GM19455 (cell line): Measurements from ENCODE around the gene FAM163B.

ENCODE experiments used
- ATAC-seq: cut with Tn5 transposase; IDR thresholded peaks from one replicate; pipeline ENCODE4 v1.9.1; 2021; ENCODE audit not compliant: unreplicated experiment

The FAM163B gene

DNA sequence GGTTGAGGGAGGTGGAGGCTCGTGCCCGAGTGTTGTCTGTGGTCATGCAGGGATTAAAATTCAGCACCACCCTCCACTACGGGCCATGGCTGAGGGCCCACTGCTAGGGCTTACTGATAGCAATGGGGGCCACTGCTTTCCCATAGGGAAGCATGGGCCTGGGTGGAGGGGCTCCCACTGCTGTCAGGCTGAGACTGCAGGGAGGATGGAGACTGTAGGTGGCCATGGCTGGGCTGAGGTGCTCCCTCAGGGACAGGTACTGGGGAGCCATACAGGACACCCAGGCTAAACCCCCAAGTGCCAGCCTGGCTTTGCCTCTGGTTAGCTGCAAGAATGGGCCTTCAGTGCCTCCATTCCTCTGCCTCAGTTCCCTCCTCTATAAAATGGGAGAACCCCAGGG is 26.1 kb downstream of the FAM163B start:
- ATAC-seq, result no peak

DNA sequence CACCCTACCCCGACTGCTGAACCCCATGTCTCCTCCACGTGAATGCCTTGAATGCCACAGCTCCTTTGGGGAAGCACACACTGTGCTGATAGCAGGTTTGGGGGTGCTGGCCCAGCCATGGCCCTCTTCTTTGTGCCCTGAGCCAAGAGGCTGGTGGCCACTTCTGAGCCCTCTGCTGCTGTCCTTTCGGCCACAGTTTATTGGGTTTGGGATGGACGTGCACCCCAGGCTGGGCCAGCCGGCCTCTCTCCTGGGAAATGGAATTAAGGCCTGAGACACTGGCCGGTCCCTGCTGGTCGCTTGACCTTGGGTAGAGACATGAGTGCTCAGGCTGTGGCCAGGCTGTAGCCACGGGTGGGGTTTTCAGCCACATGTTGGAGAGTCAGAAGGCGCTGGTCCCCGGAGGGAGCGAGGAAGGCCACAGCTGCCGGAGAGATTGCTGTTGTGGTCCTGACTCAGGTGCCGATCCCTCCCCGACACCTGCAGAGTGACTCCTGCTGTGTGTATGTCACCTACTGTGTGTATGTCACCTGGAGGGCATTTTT is 26.6 kb downstream of the FAM163B start:
- no peak for ATAC-seq

DNA sequence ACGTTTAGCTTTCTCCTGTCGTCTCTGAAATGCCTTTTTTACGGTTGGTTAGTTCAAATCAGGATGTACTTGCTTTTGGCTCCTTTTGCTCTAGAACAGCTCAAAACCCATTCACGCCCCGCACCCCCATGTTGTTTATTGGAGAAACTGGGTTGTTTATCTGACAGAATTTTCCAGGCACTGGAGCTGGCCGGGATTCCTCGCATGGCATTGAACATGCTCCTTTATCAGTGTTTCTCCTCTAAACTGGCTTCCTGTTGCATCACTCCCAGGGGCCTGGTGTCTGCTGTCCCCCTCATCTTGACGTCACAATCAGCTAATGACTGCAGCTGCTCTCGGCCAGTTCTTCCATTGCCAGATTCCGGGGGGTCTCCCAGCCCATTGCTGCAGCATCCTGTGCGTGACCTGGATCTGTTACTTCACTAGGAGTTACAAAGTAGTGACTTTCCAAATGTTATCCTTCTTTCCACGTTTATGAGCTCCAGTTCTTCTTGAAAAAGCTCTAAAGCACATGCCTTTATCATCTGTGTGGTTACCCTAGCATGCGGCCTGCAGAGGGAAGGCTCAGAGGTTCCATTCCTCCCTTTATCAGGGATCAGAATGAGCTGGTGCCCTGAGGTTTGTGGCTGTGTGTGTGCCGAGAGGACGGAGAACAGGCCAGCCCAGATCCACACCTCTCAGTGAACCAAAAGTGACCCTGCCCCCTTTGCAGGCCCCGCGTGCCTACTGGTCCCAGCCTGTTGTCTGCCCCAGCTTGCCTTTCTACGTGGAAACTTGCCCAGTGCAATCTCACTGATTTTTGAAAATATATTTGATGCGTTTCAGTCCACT is 27.5 kb downstream of the FAM163B start:
- ATAC-seq, result no peak

DNA sequence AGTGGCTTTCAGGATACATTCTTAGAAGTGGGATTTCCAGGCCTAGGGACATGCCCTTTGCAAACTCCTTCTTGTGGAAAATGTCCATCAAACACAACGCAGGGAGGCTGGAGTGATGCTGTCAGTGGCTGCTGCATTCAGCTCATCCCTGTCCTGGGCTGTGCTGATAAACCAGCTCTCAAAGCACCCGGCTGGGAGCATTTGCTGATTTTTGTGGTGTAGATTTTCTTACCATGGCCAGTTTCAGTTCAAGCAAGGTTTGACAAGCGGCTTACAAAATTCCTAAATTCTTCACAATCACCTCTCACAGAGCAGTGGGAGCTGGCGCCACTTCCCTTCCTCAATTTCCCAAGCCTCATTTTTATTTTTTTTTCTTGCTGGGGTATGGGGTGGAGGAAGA is 28.2 kb downstream of the FAM163B start:
- ATAC-seq, result no peak

DNA sequence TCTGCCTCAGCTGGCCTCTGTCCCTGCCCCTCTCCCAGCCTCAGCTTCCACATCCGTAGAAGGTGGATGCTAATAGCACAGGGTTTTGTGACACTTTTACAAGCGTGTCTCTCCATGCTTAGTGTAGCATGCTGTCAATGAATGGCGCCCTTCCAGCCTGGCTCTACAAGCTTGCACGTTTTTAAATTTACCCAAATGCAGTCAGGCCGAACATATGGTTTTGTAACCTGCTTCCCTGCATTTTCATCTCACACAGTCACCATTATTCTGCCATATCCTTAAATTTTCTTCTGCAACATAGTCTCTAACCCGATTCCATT is 28.8 kb downstream of the FAM163B start:
- ATAC-seq, result no peak

DNA sequence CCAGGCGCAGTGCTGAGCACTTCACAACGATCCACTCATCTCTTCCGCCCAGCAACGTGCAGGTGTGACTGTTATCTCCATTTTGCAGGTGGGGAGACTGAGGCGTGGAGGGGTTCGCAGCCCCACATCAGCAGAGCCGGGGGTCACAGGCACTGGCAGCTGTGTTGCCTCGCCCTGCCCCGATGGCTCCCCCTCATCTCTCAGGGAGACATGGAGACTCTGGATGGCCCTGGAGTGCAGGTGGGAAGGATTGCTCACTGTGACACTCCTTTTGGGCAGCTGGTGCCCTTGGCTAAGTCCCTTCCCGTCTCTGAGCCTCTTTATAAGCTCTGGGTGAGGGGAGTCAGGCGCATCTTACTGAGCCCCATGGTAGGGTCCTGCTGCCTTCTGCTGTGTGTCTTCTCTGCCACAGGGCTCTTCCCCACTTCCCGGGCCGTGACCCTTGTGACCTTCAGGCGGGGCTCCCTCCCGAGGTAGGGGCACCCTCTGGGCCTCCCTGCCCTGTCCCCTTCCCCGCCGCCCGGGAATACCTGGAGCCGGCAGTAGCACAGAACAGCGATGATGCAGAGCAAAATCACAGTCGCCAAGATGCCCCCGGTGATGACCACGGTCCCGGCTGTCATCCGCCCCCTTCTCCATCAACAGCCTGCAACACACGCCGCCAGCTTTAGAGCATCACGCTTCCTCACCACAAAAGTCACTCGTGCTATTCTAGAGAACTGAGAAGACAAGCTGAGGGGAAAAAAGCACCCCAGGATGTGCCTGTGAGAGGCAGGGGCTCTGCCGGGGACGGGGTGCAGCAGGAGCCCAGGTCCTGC is 29.4 kb downstream of the FAM163B start:
- ATAC-seq, result no peak

DNA sequence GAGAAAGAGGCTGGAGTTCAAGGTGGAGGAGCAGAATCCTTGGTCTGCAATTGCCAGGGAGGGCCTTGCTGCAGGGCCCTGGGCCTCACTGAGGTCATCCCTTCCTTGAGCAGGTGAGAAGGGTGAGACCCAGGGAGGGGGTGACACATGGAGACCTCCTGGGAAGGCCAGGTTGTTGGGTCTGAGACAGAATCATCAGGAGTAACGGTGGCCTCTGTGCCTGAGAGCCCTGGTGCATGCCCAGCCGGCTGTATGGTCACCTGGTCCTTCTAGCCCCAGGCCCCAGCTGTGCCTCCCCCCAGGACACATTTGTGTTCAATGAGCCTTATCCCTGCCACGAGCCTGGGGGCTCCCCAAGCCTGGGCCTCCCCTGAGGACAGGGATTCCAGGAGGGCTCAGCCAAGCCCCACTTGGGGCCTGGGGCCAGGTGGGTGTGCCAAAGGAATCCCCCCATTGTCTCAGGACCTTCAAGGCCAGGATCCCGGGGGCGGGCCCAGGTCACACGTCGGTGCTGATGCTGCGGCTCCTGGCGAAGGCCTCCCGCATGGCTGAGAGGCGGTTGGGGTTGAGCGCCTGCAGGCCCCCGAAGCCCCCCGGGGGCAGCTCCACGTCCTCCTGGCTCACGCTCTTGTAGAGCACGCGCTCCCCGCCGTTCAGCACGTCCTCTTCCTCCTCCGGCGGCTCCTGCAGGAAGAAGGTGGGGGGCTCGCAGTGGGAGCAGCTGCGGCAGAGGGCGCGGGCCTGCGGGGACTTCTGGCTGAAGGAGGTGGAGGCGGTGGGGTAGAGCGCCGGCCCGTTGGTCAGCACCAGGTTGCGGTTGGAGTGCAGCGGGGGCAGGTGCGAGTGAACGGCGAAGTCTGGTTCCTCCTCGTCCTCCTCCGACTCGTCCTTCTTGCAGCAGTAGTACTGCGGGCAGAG is 30.4 kb downstream of the FAM163B start:
- ATAC-seq, result no peak

DNA sequence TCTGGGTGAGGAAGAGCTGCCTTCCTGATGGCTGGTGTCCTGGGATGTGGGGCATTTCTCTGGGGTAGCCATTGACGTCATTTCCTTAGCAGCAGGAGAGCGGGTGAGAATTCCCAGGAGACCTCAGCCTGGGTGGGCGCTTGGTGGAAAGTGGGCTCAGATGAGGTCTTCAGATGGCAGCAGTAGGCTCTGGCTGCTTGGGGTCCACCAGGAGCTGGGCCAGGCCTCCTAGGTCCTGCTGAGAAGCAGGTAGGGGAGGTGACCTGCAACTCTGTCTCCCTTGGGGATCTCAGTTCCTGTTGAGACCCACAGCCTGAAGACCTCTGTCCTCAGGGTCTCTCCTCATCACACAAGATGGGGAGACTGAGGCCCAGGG is 31.5 kb downstream of the FAM163B start:
- ATAC-seq, result no peak

DNA sequence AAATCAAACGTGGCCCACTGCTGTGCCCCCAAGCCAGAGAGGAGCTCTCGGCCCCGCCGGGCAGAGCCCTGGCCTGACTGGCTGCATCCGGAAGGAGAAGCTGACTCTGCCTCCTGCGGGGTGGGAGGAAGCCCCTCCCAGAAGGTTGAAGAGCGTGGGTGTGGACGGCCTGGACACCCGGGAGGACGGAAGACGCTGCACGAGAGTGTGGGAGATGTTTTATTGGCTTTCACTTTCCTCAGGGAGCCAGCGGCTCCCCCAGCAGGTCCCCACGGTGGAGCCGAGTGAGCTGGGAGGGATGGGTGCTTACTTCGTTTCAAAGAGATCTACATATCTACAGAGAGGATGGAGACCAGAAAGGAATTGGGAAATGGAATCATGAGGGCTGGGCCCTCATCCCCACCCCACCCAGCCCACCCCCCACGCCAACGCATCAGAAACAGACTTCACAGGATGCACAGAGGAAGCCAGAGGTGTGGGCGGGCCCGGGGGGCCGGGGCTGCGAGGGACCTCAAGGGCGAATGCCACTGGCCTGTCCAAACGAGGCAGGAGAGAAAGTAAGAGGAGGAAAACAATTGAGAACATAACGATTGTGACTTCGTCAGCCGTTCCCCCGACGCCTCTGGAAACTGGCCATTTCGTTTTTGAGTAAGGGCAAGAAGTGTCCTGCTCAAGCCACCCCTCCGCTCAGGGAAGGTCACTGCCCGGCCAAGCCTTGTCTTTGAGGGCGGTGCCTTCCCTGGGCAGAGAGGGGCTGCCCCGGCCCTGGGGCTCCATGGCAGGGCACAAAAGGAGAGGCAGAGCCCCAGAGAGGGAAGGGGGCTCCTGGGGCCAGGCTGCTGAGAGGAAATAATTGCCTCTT is 32.1 kb downstream of the FAM163B start:
- ATAC-seq, result no peak

DNA sequence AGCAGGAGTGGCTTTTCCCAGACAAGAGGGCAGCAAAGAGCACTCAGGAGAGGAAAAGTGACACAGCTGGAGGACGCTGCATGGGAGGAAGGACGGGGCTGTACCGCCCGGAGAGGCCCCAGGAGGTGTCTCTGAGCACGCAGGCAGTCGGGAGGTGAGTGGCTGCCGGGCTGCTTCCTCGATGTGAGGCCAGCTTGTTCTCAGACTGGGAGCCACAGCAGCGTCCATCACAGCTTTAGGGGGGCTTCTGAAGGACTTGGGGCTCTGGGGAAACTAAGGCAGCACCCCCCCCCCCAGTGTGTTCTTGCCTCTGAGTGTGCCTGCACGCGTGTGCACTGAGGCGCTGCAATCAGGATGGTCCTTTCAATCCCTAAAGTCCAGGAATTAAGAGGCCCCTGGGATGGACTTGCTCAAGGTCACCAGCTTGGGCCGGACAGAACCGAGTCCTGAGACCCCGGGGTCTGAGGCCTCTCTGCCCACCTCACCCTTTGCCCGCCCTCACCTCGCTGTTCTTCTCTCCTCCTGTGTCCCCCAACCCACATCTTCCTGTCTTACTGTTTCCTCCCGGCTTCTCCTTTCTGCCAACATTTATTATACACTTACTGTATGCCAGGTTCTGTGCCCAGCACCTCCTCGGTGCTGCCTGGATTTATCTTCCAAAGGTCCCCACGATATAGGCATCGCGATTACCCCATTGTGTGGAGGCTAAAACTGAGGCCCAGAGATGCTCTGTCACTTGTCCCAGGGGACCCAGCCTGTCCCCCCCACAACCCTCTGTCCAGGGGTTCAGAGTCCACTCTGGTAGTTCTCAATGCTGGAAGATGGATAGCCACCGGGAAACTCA is 32.9 kb downstream of the FAM163B start:
- ATAC-seq, result no peak

DNA sequence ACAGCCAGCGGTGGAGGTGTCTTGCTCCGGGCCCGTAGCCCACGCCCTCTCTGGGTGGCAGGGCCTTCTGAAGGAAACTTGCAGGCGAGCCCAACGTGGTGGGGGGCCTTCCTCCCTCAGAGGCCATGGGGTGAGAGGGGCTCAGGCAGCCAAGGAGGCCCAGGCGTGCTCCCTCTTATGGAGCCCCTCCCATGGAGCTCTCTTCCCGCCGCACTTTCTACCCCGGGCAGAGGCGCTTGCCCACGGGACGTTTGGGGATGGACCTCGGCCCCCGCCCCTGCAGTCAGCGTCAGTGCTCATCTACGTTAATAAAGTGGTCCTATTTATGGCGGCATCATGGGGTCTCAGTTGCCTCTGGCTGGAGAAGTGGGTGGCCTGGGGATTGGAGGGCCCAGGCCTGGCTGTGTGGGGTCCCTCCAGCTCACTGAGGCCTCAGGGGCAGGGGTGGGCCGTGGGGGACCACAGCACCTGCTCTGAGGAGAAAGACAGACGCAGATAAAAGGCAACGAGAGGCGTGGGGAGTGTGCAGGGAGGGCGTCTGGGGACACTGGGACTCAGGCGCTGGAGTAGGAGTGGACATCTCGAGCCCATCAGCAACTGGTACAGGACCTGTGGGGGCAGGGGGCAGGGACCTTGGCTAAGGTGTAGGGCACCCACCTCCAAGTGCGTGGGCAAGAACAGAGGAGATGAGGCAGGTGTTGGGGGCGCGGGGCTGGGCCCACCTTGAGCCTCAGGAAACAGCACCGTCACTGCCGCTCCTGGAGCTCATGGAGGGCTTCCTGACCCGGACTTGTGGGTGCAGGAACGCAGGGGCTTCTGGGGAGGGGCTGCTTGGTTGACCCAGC is 33.8 kb downstream of the FAM163B start:
- no peak for ATAC-seq

DNA sequence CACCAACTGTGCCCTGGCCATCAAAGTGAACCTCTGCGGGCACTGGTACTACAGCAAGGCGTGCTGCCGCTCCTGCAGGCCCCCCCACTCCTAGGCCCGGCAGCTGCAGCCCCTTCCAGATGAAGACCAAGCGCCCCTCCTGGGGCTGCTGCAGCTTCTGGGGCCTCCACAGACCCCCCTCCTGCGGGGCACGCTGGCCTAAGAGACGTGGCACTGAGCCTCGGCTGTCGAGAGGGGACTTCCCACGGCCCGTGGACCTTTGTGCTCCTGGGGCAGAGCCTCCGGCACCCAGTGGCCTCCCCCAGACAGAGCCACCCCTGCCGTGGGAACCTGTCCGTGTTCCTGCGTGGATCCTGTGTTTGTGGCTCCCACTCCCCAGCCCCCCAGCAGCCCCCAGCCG is 34.4 kb downstream of the FAM163B start:
- ATAC-seq, result no peak

DNA sequence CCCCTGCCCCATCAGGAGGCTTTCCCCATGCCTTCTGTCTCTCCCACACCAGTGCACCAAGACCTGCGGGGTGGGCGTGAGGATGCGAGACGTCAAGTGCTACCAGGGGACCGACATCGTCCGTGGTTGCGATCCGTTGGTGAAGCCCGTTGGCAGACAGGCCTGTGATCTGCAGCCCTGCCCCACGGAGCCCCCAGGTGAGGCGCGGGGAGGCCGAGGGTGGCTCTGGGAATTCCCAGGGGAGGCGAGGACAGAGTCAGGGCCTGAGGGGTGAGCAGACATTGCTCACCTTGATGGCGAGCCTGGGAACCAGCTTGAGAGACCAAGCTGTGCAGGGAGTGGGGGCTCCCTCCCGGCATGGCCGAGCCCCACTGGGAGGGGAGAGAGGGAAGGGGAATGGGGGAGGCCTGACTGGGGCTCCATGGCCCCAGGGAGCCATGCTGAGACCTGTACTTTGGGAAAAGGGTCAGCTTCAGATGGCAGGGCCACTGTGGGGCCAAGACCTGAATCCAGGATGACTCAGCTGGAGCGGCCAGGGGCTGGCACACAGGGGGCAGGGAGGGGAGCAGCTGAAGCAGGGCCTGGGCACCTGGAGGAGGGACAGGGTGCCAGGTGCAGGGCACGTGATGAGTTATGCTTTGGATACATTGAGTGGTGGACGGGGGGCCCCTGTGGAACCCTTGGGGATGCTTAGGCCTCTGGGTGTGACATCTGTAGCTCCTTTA is 35.2 kb downstream of the FAM163B start:
- no peak for ATAC-seq

DNA sequence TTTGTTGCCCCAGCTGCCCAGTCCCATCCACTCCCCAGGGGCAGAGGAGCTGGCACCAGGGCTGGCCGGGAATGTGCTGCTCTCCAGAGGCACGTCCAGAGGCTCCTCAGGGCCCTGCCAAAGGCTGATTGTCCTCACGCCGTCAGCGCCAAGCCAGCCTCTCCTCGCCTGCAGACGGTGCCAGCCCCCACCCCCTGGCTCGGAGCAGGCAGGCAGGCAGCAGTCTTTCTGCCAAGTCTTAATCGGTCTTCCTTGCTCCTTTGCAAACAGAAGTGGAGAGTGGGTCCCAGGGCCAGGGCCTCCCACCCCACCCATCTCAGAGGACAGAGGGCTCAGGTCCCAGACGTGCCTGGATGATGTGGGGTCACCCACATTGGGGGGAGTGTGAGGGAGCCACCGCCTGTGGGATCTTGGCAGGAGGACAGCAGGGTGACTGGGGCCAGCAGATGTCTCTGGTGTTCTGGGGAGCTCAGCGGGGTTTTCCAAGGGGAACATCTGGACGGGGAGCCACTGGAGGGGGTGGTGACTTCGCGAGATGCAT is 36.3 kb downstream of the FAM163B start:
- ATAC-seq, result no peak

DNA sequence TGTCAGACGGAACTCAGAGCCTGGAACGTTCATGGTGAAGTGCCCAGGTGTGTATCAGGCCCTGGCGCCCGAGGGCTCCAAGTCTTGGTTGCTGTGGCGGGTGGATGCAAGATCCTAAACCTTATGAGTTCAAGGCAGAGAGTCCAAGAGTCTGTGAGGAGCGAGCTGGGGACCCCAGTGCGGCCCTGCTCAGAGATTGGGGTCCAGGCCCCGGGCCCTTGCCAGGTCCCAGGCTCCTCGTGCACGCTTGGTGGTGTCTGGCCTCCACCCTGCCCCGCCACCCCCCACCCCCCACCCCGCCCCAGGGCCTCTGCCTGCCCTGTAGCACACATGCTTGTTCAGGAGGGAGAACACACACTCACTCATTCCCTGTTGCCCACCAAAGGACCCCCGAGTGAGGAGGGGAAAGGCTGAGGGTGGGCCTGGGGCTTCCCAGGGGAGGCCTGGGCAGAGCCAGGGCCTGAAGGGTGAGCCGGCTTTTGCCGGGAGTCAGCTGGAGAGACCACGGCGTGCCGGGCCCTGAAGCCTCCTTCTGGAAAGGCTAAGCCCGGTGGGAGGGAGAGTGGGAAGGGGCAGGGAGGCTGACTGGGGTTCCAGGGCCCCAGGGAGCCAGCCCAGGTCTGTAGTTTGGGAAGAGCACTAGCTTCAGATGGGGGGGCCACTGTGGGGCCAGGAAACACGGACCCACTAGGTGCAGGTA is 37.1 kb downstream of the FAM163B start:
- ATAC-seq, result no peak

DNA sequence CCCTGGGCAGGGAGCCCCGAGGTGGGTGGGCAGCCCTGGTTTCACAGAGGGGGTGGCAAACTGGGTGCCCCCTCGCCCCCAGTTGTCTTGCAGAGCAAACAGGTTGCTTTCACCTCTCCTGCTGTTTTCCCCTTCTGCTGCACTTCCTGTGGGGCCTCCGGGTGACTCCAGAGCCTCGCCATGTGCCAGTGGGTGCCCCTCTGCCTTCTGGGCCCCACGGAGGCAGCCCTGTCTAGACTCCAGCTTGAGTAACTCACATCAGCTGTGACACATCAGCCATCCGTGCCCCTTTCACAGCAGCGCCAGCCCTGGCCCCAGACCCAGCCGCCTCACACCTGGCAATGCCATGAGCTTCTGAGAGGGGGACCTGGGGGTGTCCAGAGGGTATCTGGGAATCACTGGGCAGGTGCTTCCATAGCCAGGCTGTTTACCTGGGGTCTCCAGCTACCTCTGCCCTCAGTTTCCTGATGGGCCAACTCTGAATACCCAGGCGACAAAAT is 37.7 kb downstream of the FAM163B start:
- ATAC-seq, result no peak

DNA sequence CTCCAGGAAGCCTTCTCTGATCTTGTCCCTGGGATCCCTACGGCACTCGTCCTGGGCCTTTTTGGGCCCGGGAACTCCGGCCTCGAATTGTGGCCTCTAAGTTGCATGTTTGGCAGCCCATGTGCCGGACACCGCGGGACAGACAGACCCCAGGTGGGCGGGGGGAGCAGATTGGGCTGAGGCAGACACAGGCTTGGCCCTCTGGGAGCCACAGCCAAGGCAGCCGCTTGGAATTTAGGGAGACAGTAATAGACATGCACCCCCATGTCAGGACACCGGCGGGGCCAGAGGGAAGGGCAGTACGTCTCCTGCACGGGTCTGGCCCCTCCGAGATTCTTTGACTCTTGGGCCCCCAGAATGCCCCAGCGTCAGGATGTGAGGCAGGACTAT is 38.5 kb downstream of the FAM163B start:
- no peak for ATAC-seq
